Measurements from ENCODE around the gene PHOX2A. TPM values are rescaled to one million over a fixed set of nuclear protein-coding genes. Genes with fewer than 3 reads are reported as not detected.
A peak's percentile ranks its signal among the peaks of the same experiment; 100 is the strongest.
"Not testable (repeated sequence)": the region's sequence is repeated elsewhere in the genome, so short reads cannot be mapped to it uniquely, and the experiment has no call there.

The PHOX2A gene
- not detected for total RNA-seq

- Mint-ChIP-seq H3K27ac (no peak within 1 kb of the TSS), H3K4me1 (peaks cover 16% of the 10 kb centered on the region), H3K4me3 (peak within 1 kb of the TSS; percentile 50), H3K9me3 (peaks cover 1% of the 10 kb centered on the region), H3K36me3 (peaks cover 7% of the 10 kb centered on the region), H3K27me3 (peaks cover 43% of the 10 kb centered on the region)
- DNase-seq = peak; percentile 36
- no peak for ATAC-seq (ENCODE audit: low read depth)
- POLR2A ChIA-PET = no interaction called here
These were observed at the start of gene PHOX2A for GRCh38 chr11:72244060-72244360. Gene PHOX2A (minus strand): TSS chr11:72244176. CDS start chr11:72244004, 172 bp downstream.

- POLR2A ChIA-PET = interaction anchor here (0.5 kb wide), 1 partner anchor 94 kb away, joined by 3 read pairs; no protein-coding TSS in a partner anchor
- H3K9me3 Mint-ChIP-seq = no peaks in the 10 kb centered on the region
These were observed 49.4 kb upstream of the PHOX2A start for GRCh38 chr11:72293391-72293790.

GRCh38 chr11:72292106-72292785 is 48.3 kb upstream of the PHOX2A start:
- Mint-ChIP-seq H3K4me1 (no peaks in the 10 kb centered on the region), H3K27ac (no peak overlapping the region), H3K9me3 (no peaks in the 10 kb centered on the region), H3K4me3 (no peak overlapping the region), H3K36me3 (no peaks in the 10 kb centered on the region), H3K27me3 (no peaks in the 10 kb centered on the region)
- POLR2A ChIA-PET = no interaction called here
- DNase-seq (no peak), ATAC-seq (ENCODE audit: low read depth) (no peak)

More at GRCh38 chr11:72293391-72293790, 49.4 kb upstream of the PHOX2A start:
- no peak for DNase-seq
- H3K27ac Mint-ChIP-seq = no peak overlapping the region
- no peak for ATAC-seq (ENCODE audit: low read depth)
- H3K4me1 Mint-ChIP-seq = no peaks in the 10 kb centered on the region
- H3K27me3 Mint-ChIP-seq = no peaks in the 10 kb centered on the region
- no peak overlapping the region for H3K4me3 Mint-ChIP-seq
- no peaks in the 10 kb centered on the region for H3K36me3 Mint-ChIP-seq

- H3K36me3 Mint-ChIP-seq; H3K4me1 Mint-ChIP-seq; H3K27me3 Mint-ChIP-seq; H3K4me3 Mint-ChIP-seq; H3K27ac Mint-ChIP-seq; ATAC-seq (ENCODE audit: low read depth); DNase-seq; H3K9me3 Mint-ChIP-seq; POLR2A ChIA-PET: not testable (repeated sequence)
These were observed 46.8 kb upstream of the PHOX2A start for GRCh38 chr11:72290741-72291140.

GRCh38 chr11:72287293-72287692 is 43.3 kb upstream of the PHOX2A start:
- Mint-ChIP-seq H3K36me3 (no peaks in the 10 kb centered on the region), H3K9me3 (no peaks in the 10 kb centered on the region), H3K27ac (no peak overlapping the region), H3K27me3 (peaks cover 12% of the 10 kb centered on the region), H3K4me1 (no peaks in the 10 kb centered on the region), H3K4me3 (no peak overlapping the region)
- POLR2A ChIA-PET = no interaction called here
- ATAC-seq (ENCODE audit: low read depth) = no peak
- no peak for DNase-seq

GRCh38 chr11:72283947-72284346 is 40.0 kb upstream of the PHOX2A start:
- no peak overlapping the region for H3K27ac Mint-ChIP-seq
- no peak for DNase-seq
- no peaks in the 10 kb centered on the region for H3K36me3 Mint-ChIP-seq
- H3K4me1 Mint-ChIP-seq = no peaks in the 10 kb centered on the region
- H3K4me3 Mint-ChIP-seq = no peak overlapping the region
- no peak for ATAC-seq (ENCODE audit: low read depth)
- POLR2A ChIA-PET = no interaction called here
- peaks cover 26% of the 10 kb centered on the region for H3K27me3 Mint-ChIP-seq
- no peaks in the 10 kb centered on the region for H3K9me3 Mint-ChIP-seq

- ATAC-seq (ENCODE audit: low read depth) = no peak
- no peak overlapping the region for H3K27ac Mint-ChIP-seq
- no peaks in the 10 kb centered on the region for H3K4me1 Mint-ChIP-seq
- no peak for DNase-seq
- POLR2A ChIA-PET = no interaction called here
- H3K36me3 Mint-ChIP-seq = no peaks in the 10 kb centered on the region
- peaks cover 36% of the 10 kb centered on the region for H3K27me3 Mint-ChIP-seq
- no peak overlapping the region for H3K4me3 Mint-ChIP-seq
- H3K9me3 Mint-ChIP-seq = no peaks in the 10 kb centered on the region
These were observed 36.8 kb upstream of the PHOX2A start for GRCh38 chr11:72280726-72281315.

GRCh38 chr11:72280037-72280436 is 36.1 kb upstream of the PHOX2A start:
- Mint-ChIP-seq H3K4me1 (no peaks in the 10 kb centered on the region), H3K27me3 (peaks cover 36% of the 10 kb centered on the region), H3K36me3 (no peaks in the 10 kb centered on the region), H3K9me3 (no peaks in the 10 kb centered on the region), H3K27ac (no peak overlapping the region), H3K4me3 (no peak overlapping the region)
- POLR2A ChIA-PET = no interaction called here
- DNase-seq (no peak), ATAC-seq (ENCODE audit: low read depth) (no peak)

GRCh38 chr11:72278905-72279304 is 34.9 kb upstream of the PHOX2A start:
- Mint-ChIP-seq H3K4me1 (no peaks in the 10 kb centered on the region), H3K36me3 (no peaks in the 10 kb centered on the region), H3K27me3 (peaks cover 37% of the 10 kb centered on the region), H3K4me3 (no peak overlapping the region), H3K9me3 (no peaks in the 10 kb centered on the region), H3K27ac (no peak overlapping the region)
- POLR2A ChIA-PET = no interaction called here
- DNase-seq = no peak
- no peak for ATAC-seq (ENCODE audit: low read depth)

GRCh38 chr11:72274435-72274834 is 30.5 kb upstream of the PHOX2A start:
- Mint-ChIP-seq H3K4me3 (no peak overlapping the region), H3K36me3 (no peaks in the 10 kb centered on the region), H3K4me1 (peaks cover 3% of the 10 kb centered on the region), H3K27me3 (peaks cover 38% of the 10 kb centered on the region), H3K27ac (no peak overlapping the region), H3K9me3 (no peaks in the 10 kb centered on the region)
- POLR2A ChIA-PET = interaction anchor here (0.6 kb wide), 1 partner anchor 21 kb away, joined by 3 read pairs; no protein-coding TSS in a partner anchor
- ATAC-seq (ENCODE audit: low read depth) = no peak
- DNase-seq = no peak

GRCh38 chr11:72271980-72272379 is 28.0 kb upstream of the PHOX2A start:
- no peaks in the 10 kb centered on the region for H3K36me3 Mint-ChIP-seq
- POLR2A ChIA-PET = no interaction called here
- peaks cover 25% of the 10 kb centered on the region for H3K27me3 Mint-ChIP-seq
- H3K4me3 Mint-ChIP-seq = no peak overlapping the region
- peaks cover 7% of the 10 kb centered on the region for H3K4me1 Mint-ChIP-seq
- DNase-seq (no peak), ATAC-seq (ENCODE audit: low read depth) (no peak)
- no peaks in the 10 kb centered on the region for H3K9me3 Mint-ChIP-seq
- H3K27ac Mint-ChIP-seq = no peak overlapping the region

GRCh38 chr11:72267956-72268617 is 24.1 kb upstream of the PHOX2A start:
- Mint-ChIP-seq H3K27ac (no peak overlapping the region), H3K27me3 (peaks cover 25% of the 10 kb centered on the region), H3K4me1 (peaks cover 15% of the 10 kb centered on the region), H3K9me3 (no peaks in the 10 kb centered on the region), H3K36me3 (no peaks in the 10 kb centered on the region), H3K4me3 (no peak overlapping the region)
- POLR2A ChIA-PET = no interaction called here
- DNase-seq = no peak
- ATAC-seq (ENCODE audit: low read depth) = no peak

- Mint-ChIP-seq H3K27me3 (peaks cover 18% of the 10 kb centered on the region), H3K4me1 (peaks cover 19% of the 10 kb centered on the region)
- POLR2A ChIA-PET; ATAC-seq (ENCODE audit: low read depth); H3K4me3 Mint-ChIP-seq; H3K27ac Mint-ChIP-seq; DNase-seq; H3K9me3 Mint-ChIP-seq; H3K36me3 Mint-ChIP-seq: not testable (repeated sequence)
These were observed 23.0 kb upstream of the PHOX2A start for GRCh38 chr11:72266960-72267359.

GRCh38 chr11:72265951-72266350 is 22.0 kb upstream of the PHOX2A start:
- Mint-ChIP-seq H3K4me3 (no peak overlapping the region), H3K27me3 (peaks cover 15% of the 10 kb centered on the region), H3K27ac (no peak overlapping the region), H3K36me3 (no peaks in the 10 kb centered on the region), H3K4me1 (peaks cover 19% of the 10 kb centered on the region), H3K9me3 (no peaks in the 10 kb centered on the region)
- POLR2A ChIA-PET = no interaction called here
- ATAC-seq (ENCODE audit: low read depth) (no peak), DNase-seq (no peak)
